Trophoblast cell (in vitro differentiated cells and primary cell): ENCODE results near the gene HINT2.

Experiments used
- DNase-seq, 2 donors: peaks; one replicate each; pipeline ENCODE4 v3.0.0-alpha.2; 2016
- H2AFZ ChIP-seq: 2 replicates; pipeline ENCODE4 v1.6.1; 2013; ENCODE audit warnings: low read length, moderate library complexity, mild to moderate bottlenecking; ENCODE audit not compliant: insufficient read depth, poor library complexity
- H2AK5ac ChIP-seq: 2 replicates; pipeline ENCODE4 v1.6.1; 2013; ENCODE audit warnings: mild to moderate bottlenecking, low read length
- H2BK120ac ChIP-seq: 2 replicates; pipeline ENCODE4 v1.6.1; 2013; ENCODE audit warnings: low read length, mild to moderate bottlenecking, moderate library complexity; ENCODE audit not compliant: insufficient read depth, poor library complexity
- H2BK12ac ChIP-seq: 2 replicates; pipeline ENCODE4 v1.6.1; 2013; ENCODE audit warnings: mild to moderate bottlenecking, low read length, moderate library complexity
- H2BK5ac ChIP-seq: 2 replicates; pipeline ENCODE4 v1.6.1; 2013; ENCODE audit warnings: low read length, low read depth, moderate library complexity, mild to moderate bottlenecking; ENCODE audit not compliant: poor library complexity
- H3K14ac ChIP-seq: 2 replicates; pipeline ENCODE4 v1.6.1; 2013; ENCODE audit warnings: mild to moderate bottlenecking, low read length
- H3K18ac ChIP-seq: 2 replicates; pipeline ENCODE4 v1.6.1; 2013; ENCODE audit warnings: mild to moderate bottlenecking, low read length
- H3K23ac ChIP-seq: 2 replicates; pipeline ENCODE4 v1.6.1; 2013; ENCODE audit warnings: low read length
- H3K27ac ChIP-seq: 2 replicates; pipeline ENCODE4 v1.5.1; 2013; ENCODE audit warnings: low read depth, mild to moderate bottlenecking, inconsistent platforms, low read length, moderate library complexity
- H3K27me3 ChIP-seq: 2 replicates; pipeline ENCODE4 v1.6.1; 2013; ENCODE audit warnings: inconsistent platforms, mild to moderate bottlenecking, low read length, moderate library complexity; ENCODE audit not compliant: insufficient read depth
- H3K36me3 ChIP-seq, 2 experiments: 1 replicate in 1 of 2; 2 replicates in 1 of 2; pipeline ENCODE4 v1.6.1; 2013; ENCODE audit warnings: low read length in 2 of 2, mild to moderate bottlenecking in 2 of 2, moderate library complexity in 1 of 2; ENCODE audit not compliant: insufficient read depth in 2 of 2, control insufficient read depth in 1 of 2
- H3K4ac ChIP-seq: 2 replicates; pipeline ENCODE4 v1.6.1; 2013; ENCODE audit warnings: low read depth, mild to moderate bottlenecking, low read length, moderate library complexity
- H3K4me1 ChIP-seq, 2 experiments: 1 replicate in 1 of 2; 2 replicates in 1 of 2; pipeline ENCODE4 v1.6.1; 2013; ENCODE audit warnings: low read length in 2 of 2, mild to moderate bottlenecking in 2 of 2, moderate library complexity in 1 of 2; ENCODE audit not compliant: insufficient read depth in 2 of 2, control insufficient read depth in 1 of 2
- H3K4me2 ChIP-seq: 2 replicates; pipeline ENCODE4 v1.6.1; 2013; ENCODE audit warnings: inconsistent platforms, mild to moderate bottlenecking, low read length, moderate library complexity
- H3K4me3 ChIP-seq: 2 replicates; pipeline ENCODE4 v1.5.1; 2013; ENCODE audit warnings: mild to moderate bottlenecking, low read depth, low read length, inconsistent platforms
- H3K79me1 ChIP-seq: one replicate; pipeline ENCODE4 v1.6.1; 2013; ENCODE audit warnings: low read length
- H3K79me2 ChIP-seq: 2 replicates; pipeline ENCODE4 v1.6.1; 2013; ENCODE audit warnings: low read length, mild to moderate bottlenecking; ENCODE audit not compliant: control insufficient read depth, insufficient read depth, poor library complexity
- H3K9ac ChIP-seq: 2 replicates; pipeline ENCODE4 v1.6.1; 2013; ENCODE audit warnings: mild to moderate bottlenecking, low read length
- H3K9me3 ChIP-seq: 2 replicates; pipeline ENCODE4 v1.6.1; 2013; ENCODE audit warnings: low read depth, mild to moderate bottlenecking, control low read depth, inconsistent platforms, low read length; ENCODE audit not compliant: insufficient read depth
- H4K12ac ChIP-seq: 2 replicates; pipeline ENCODE4 v1.6.1; 2013; ENCODE audit warnings: low read depth, mild to moderate bottlenecking, low read length, moderate library complexity
- H4K8ac ChIP-seq: 2 replicates; pipeline ENCODE4 v1.6.1; 2013; ENCODE audit warnings: low read depth, mild to moderate bottlenecking, low read length, moderate library complexity
- H4K91ac ChIP-seq: one replicate; pipeline ENCODE4 v1.6.1; 2013; ENCODE audit warnings: low read depth, mild to moderate bottlenecking, low read length, moderate library complexity
- WGBS: extraction: QIAGEN DNeasy Blood & Tissue Kit; methylation state at CpG from one replicate; pipeline ENCODE4 v1.1.7; 2013; ENCODE audit warnings: missing lambda C conversion rate; ENCODE audit not compliant: insufficient read length, insufficient coverage; ENCODE audit errors: extremely low coverage; 5-methylcytosine and 5-hydroxymethylcytosine counted together

The HINT2 gene

DNA sequence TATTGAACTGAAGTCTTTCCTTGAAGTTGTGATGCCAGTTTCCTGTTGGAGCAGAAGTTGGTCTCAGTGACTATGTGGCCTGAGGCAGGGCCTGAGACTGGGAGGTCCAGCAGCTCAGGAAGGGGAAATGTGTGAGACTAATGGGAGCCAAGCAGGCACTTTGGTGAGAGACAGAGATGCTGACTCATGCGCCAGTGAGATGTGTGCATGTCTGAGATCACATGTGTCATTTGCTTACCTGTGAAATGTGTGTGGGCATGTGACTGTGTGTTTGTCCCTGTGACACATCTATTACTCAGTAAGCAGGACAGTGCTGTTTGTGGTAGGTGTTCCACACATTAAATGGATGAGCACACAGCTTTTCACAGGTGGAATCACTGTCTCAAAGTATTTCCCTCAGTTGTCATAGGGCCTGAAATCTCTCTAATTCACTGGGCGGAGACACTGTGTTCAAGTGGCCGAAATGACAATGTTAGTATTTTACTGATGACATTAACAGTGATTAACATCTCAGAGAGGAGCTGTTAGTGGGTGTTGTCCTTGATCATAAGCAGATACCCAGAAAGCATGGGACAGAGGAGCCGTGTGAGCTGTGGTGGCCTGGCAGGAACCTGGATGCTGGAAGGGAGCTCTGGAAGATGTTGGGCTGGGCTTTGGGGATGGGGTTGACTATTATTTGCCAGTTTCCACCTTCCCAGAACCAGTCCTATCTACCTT is 16.0 kb downstream of the HINT2 start:
- Histone ChIP-seq H3K27me3 (no peaks in the 10 kb centered on the region), H3K18ac (no peak overlapping the region), H2BK120ac (peak overlapping the region; percentile 1), H3K4me2 (peak overlapping the region; percentile 8), H3K4me3 (no peak overlapping the region), H2BK5ac (no peak overlapping the region), H3K9ac (no peak overlapping the region), H3K79me1 (peaks cover 2% of the 10 kb centered on the region), H3K4ac (no peak overlapping the region), H4K91ac (no peak overlapping the region), H3K14ac (no peak overlapping the region), H3K9me3 (peaks cover 2% of the 10 kb centered on the region), H4K12ac (no peak overlapping the region), H2AFZ (no peak overlapping the region), H3K27ac (peak overlapping the region; percentile 7), H3K4me1 (peaks cover 15 to 25% of the 10 kb centered on the region in 2 experiments), H2AK5ac (no peak overlapping the region), H2BK12ac (no peak overlapping the region), H4K8ac (no peak overlapping the region), H3K23ac (no peak overlapping the region), H3K36me3 (peaks cover 3% of the 10 kb centered on the region in 2 experiments), H3K79me2 (no peaks in the 10 kb centered on the region)
- DNase-seq: peak; percentile 34 to 48
- WGBS: no CpG with 5 or more reads among the region's 4 CpGs

DNA sequence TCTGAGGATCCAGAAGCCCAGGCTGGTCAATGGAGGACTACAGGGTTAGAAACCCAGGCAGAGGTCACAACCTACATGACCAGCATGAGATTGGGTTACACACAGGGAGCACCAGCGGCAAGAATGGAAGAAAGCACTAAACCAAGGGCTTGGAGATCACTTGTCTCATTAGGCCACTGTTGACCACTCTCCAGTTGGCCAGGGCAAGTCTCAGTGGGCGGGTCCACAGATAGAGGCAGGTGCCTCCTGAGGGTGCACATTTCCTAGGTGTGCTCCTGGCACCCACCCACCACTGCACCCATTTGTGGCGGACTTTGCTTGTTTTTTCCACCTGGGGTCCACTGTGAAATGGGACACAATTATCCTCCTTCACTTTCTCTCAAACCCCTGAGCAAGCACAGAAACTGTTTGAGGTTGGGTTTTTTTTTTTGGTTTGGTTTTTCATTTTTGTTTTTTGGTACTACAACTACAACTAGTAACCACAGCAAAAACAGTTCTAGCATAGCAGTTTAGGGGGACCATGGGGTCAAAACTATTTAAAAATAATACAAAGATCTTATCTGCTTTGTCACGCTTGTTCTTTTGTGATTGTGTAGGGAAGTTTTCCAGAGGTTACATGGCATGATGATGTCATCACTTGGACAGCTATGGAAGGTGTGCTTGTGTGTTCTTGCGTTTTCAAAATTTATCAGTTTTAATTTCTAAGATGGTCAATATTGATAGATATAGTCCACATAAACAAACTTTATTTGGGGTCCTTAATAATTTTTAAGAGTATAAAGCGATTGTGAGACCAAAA is 17.3 kb downstream of the HINT2 start:
- peak overlapping the region; percentile 82 for H2AK5ac ChIP-seq
- WGBS: no CpG with 5 or more reads among the region's 6 CpGs
- no peaks in the 10 kb centered on the region for H3K27me3 ChIP-seq
- H3K23ac ChIP-seq: no peak overlapping the region
- peaks cover 2 to 3% of the 10 kb centered on the region in 2 experiments for H3K36me3 ChIP-seq
- no peak overlapping the region for H2BK5ac ChIP-seq
- peaks cover 2% of the 10 kb centered on the region for H3K79me1 ChIP-seq
- no peak for DNase-seq
- H3K27ac ChIP-seq: no peak overlapping the region
- no peak overlapping the region for H4K91ac ChIP-seq
- peak overlapping the region; percentile 26 for H3K18ac ChIP-seq
- H4K12ac ChIP-seq: no peak overlapping the region
- H3K4me3 ChIP-seq: no peak overlapping the region
- no peak overlapping the region for H3K4ac ChIP-seq
- no peak overlapping the region for H2AFZ ChIP-seq
- peaks cover 19 to 34% of the 10 kb centered on the region in 2 experiments for H3K4me1 ChIP-seq
- H3K9ac ChIP-seq: no peak overlapping the region
- H3K79me2 ChIP-seq: no peaks in the 10 kb centered on the region
- peak overlapping the region; percentile 18 for H4K8ac ChIP-seq
- peaks cover 2% of the 10 kb centered on the region for H3K9me3 ChIP-seq
- no peak overlapping the region for H3K4me2 ChIP-seq
- no peak overlapping the region for H3K14ac ChIP-seq
- H2BK12ac ChIP-seq: peak overlapping the region; percentile 66
- H2BK120ac ChIP-seq: no peak overlapping the region

DNA sequence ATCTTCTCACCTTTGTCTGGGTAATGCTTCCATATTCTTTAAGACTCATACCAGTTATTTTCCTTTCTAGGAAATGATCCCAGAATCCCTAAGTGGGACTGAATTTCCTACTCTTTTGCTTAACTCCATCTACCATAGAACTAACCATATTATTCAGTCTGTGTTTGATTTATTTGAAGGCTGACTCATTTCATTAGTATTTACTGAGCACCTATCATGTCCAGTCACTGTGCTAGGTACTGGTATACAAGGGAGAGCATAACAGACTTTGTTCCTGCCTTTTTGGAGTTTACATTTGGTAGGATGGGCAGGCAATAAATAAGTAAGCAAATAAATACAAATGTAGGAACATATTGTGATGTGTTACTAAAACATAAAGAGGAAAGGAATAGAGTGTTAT is 19.1 kb downstream of the HINT2 start:
- Histone ChIP-seq H2BK5ac (no peak overlapping the region), H4K12ac (no peak overlapping the region), H3K18ac (no peak overlapping the region), H2AK5ac (no peak overlapping the region), H3K27ac (no peak overlapping the region), H4K8ac (no peak overlapping the region), H3K9me3 (peaks cover under 1% of the 10 kb centered on the region), H3K79me2 (no peaks in the 10 kb centered on the region), H2BK120ac (no peak overlapping the region), H3K9ac (no peak overlapping the region), H3K23ac (no peak overlapping the region), H3K79me1 (peaks cover 5% of the 10 kb centered on the region), H3K4me2 (no peak overlapping the region), H3K14ac (no peak overlapping the region), H3K36me3 (peaks cover 0 to 2% of the 10 kb centered on the region in 2 experiments), H4K91ac (no peak overlapping the region), H3K27me3 (no peaks in the 10 kb centered on the region), H2AFZ (no peak overlapping the region), H3K4me1 (peaks cover 19 to 34% of the 10 kb centered on the region in 2 experiments), H3K4me3 (no peak overlapping the region), H3K4ac (no peak overlapping the region), H2BK12ac (no peak overlapping the region)
- DNase-seq: no peak

DNA sequence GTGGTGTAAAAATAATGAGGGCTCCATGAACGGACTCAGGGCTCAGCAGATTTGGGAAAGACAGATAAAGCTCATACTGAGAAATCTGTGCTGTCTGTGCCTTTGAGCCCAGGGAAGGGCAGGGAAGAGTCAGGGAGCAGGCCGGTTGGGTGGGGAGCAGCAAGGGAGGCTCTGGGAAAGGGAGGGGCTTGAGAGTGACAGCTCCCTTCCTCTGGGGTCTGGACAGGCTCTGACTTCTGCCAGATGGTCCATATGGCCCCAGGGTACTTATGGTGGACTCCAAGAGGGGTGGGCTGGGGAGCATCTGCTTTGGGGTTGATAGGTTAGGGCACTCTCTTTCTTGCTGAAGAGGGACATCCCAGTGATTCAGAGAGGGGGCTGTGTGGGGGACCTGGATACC is 21.4 kb downstream of the HINT2 start:
- Histone ChIP-seq H2BK12ac (no peak overlapping the region), H3K36me3 (no peaks in the 10 kb centered on the region), H4K12ac (no peak overlapping the region), H3K79me2 (no peaks in the 10 kb centered on the region), H4K8ac (no peak overlapping the region), H3K18ac (no peak overlapping the region), H3K27me3 (no peaks in the 10 kb centered on the region), H3K23ac (no peak overlapping the region), H3K14ac (no peak overlapping the region), H3K4me1 (peaks cover 14 to 28% of the 10 kb centered on the region in 2 experiments), H2AFZ (no peak overlapping the region), H3K4ac (no peak overlapping the region), H3K27ac (no peak overlapping the region), H3K9me3 (no peaks in the 10 kb centered on the region), H3K4me2 (no peak overlapping the region), H2BK120ac (no peak overlapping the region), H2BK5ac (no peak overlapping the region), H3K79me1 (peaks cover 5% of the 10 kb centered on the region), H3K9ac (no peak overlapping the region), H3K4me3 (no peak overlapping the region), H4K91ac (no peak overlapping the region), H2AK5ac (no peak overlapping the region)
- no peak for DNase-seq
- WGBS: no CpG with 5 or more reads among the region's 2 CpGs
